GM21447 (cell line): ENCODE data around the gene MFF.
"Not testable (repeated sequence)": the region's sequence is repeated elsewhere in the genome, so short reads cannot be mapped to it uniquely, and the experiment has no call there.

Source experiments
- ATAC-seq: cut with Tn5 transposase; IDR thresholded peaks from one replicate; pipeline ENCODE4 v1.9.1; 2021; ENCODE audit not compliant: unreplicated experiment

MFF gene

GRCh38 chr2:227326783-227327182 is 1.7 kb downstream of the MFF start:
- no peak for ATAC-seq

GRCh38 chr2:227335713-227336112 is 10.7 kb downstream of the MFF start:
- no peak for ATAC-seq

GRCh38 chr2:227337442-227337841 is 12.4 kb downstream of the MFF start:
- no peak for ATAC-seq

- ATAC-seq: no peak
These were observed 14.1 kb downstream of the MFF start for GRCh38 chr2:227339098-227339599.

- no peak for ATAC-seq
These were observed 15.1 kb downstream of the MFF start for GRCh38 chr2:227340106-227340505.

- ATAC-seq: no peak
These were observed 16.5 kb downstream of the MFF start for GRCh38 chr2:227341553-227341952.

- no peak for ATAC-seq
These were observed 19.2 kb downstream of the MFF start for GRCh38 chr2:227344231-227344630.

GRCh38 chr2:227347117-227347516 is 22.1 kb downstream of the MFF start:
- no peak for ATAC-seq

GRCh38 chr2:227348324-227348723 is 23.3 kb downstream of the MFF start:
- ATAC-seq: no peak

GRCh38 chr2:227349989-227350612 is 25.1 kb downstream of the MFF start:
- ATAC-seq: no peak

GRCh38 chr2:227351639-227352038 is 26.6 kb downstream of the MFF start:
- ATAC-seq: peak; percentile 81

- ATAC-seq: no peak
These were observed 35.3 kb downstream of the MFF start for GRCh38 chr2:227360351-227360750.

GRCh38 chr2:227363756-227364155 is 38.7 kb downstream of the MFF start:
- no peak for ATAC-seq

- not testable (repeated sequence) for ATAC-seq
These were observed 39.7 kb downstream of the MFF start for GRCh38 chr2:227364585-227365263.

- ATAC-seq: no peak
These were observed 40.8 kb downstream of the MFF start for GRCh38 chr2:227365833-227366232.

GRCh38 chr2:227366769-227367426 is 41.8 kb downstream of the MFF start:
- no peak for ATAC-seq

GRCh38 chr2:227367427-227367795 is 42.4 kb downstream of the MFF start:
- no peak for ATAC-seq

GRCh38 chr2:227368574-227368973 is 43.5 kb downstream of the MFF start:
- ATAC-seq: no peak

- ATAC-seq: no peak
These were observed 45.0 kb downstream of the MFF start for GRCh38 chr2:227370092-227370491.

GRCh38 chr2:227370791-227371312 is 45.8 kb downstream of the MFF start:
- ATAC-seq: no peak

GRCh38 chr2:227373389-227373788 is 48.3 kb downstream of the MFF start:
- no peak for ATAC-seq

- no peak for ATAC-seq
These were observed 49.1 kb downstream of the MFF start for GRCh38 chr2:227374158-227374557.
